ENCODE results near the gene TRPM2. TPM values are rescaled to one million over a fixed set of nuclear protein-coding genes. Genes with fewer than 3 reads are reported as not detected.
"Not testable (repeated sequence)": the region's sequence is repeated elsewhere in the genome, so short reads cannot be mapped to it uniquely, and the experiment has no call there.

Gene TRPM2
- total and polyA plus RNA-seq, 2 of the 4 experiments (the other 2 are of a cell fraction) = not detected

GRCh38 chr21:44416193-44416592, 62.8 kb downstream of the TRPM2 start:
- Histone ChIP-seq H3K27me3 (ENCODE audit: control insufficient read depth, insufficient read depth, low read length) (no peaks in the 10 kb centered on the region), H2AK9ac (replicated peaks; ENCODE audit: low read depth, low read length, poor library complexity) (no peak overlapping the region), H3K14ac (replicated peaks; ENCODE audit: low read depth, low read length) (no peak overlapping the region), H3K4me3 (ENCODE audit: insufficient read depth, low read depth, low read length) (no peak overlapping the region), H2BK5ac (ENCODE audit: low read depth, low read length, poor library complexity, severe bottlenecking) (no peak overlapping the region), H2BK15ac (ENCODE audit: low read depth, low read length) (no peak overlapping the region), H3K9me3 (ENCODE audit: control insufficient read depth, insufficient read depth, low read length) (peaks cover 32% of the 10 kb centered on the region), H3K4ac (ENCODE audit: low read depth, low read length) (no peak overlapping the region), H3K4me1 (ENCODE audit: control insufficient read depth, insufficient read depth, low read length) (no peaks in the 10 kb centered on the region), H4K5ac (ENCODE audit: low read depth, low read length) (no peak overlapping the region), H3K18ac (ENCODE audit: low read depth, low read length) (no peak overlapping the region), H2AK5ac (ENCODE audit: low read depth, low read length) (no peak overlapping the region), H2AFZ (replicated peaks; ENCODE audit: low read length, poor library complexity) (no peak overlapping the region), H3K36me3 (ENCODE audit: control insufficient read depth, insufficient read depth, low read length) (no peaks in the 10 kb centered on the region), H4K91ac (ENCODE audit: insufficient read depth, low read depth, low read length) (no peak overlapping the region), H4K20me1 (ENCODE audit: insufficient read depth, low read length) (no peaks in the 10 kb centered on the region), H2BK120ac (ENCODE audit: low read depth, low read length) (no peak overlapping the region), H3K56ac (ENCODE audit: extremely low read depth, insufficient read depth, low read length) (no peak overlapping the region), H3K9me1 (ENCODE audit: insufficient read depth, low read length) (no peaks in the 10 kb centered on the region), H3K4me2 (ENCODE audit: low read depth, low read length) (no peak overlapping the region), H4K8ac (ENCODE audit: low read depth in 2 of 2, low read length in 2 of 2) (no peak overlapping the region), H3K27ac (ENCODE audit: insufficient read depth, low read length) (no peak overlapping the region), H3K23ac (ENCODE audit: low read depth, low read length) (no peak overlapping the region), H3K9ac (ENCODE audit: low read depth, low read length) (no peak overlapping the region), H2BK20ac (ENCODE audit: low read depth, low read length) (no peak overlapping the region), H3K79me1 (ENCODE audit: low read depth in 1 of 2, low read length in 2 of 2) (no peaks in the 10 kb centered on the region)
- TF ChIP-seq POLR2A (IDR thresholded peaks at IDR 0.05; ENCODE audit: low read depth, low read length) (no peak), CEBPB (IDR thresholded peaks at IDR 0.05; ENCODE audit: low read depth, low read length) (no peak), BHLHE40 (IDR thresholded peaks at IDR 0.05; ENCODE audit: low read depth, low read length) (no peak), CHD1 (IDR thresholded peaks at IDR 0.05; ENCODE audit: low read depth, low read length) (no peak), RCOR1 (IDR thresholded peaks at IDR 0.05; ENCODE audit: insufficient replicate concordance, low read length) (no peak), MAZ (IDR thresholded peaks at IDR 0.05; ENCODE audit: borderline replicate concordance, low read depth, low read length) (no peak)
- ATAC-seq (ENCODE audit: low read depth) = no peak
- WGBS, 2 experiments (ENCODE audit: extremely low coverage in 2 of 2, insufficient read length in 1 of 2) = no CpG with 5 or more reads among the region's 8 CpGs
- in situ Hi-C loops (cut with MboI; ENCODE audit: low sequenced_read_pairs) (no loop called here), intact Hi-C loops (cut with micrococcal nuclease) (no loop called here), dilution Hi-C loops (cut with HindIII; ENCODE audit: low sequenced_read_pairs, unreplicated experiment) (no loop called here)
- DNase-seq = no peak
- ChIA-PET POLR2A (ENCODE audit: unreplicated experiment) (no interaction called here), CTCF (no interaction called here)
- BruUV-seq (replicated peaks) = no TSS peak

GRCh38 chr21:44417621-44418107, 64.2 kb downstream of the TRPM2 start:
- dilution Hi-C loops (cut with HindIII; ENCODE audit: low sequenced_read_pairs, unreplicated experiment); H2BK15ac ChIP-seq (ENCODE audit: low read depth, low read length); H4K5ac ChIP-seq (ENCODE audit: low read depth, low read length); CTCF ChIA-PET; H3K4me1 ChIP-seq (ENCODE audit: control insufficient read depth, insufficient read depth, low read length); H2AK9ac ChIP-seq (replicated peaks; ENCODE audit: low read depth, low read length, poor library complexity); H2BK5ac ChIP-seq (ENCODE audit: low read depth, low read length, poor library complexity, severe bottlenecking); in situ Hi-C loops (cut with MboI; ENCODE audit: low sequenced_read_pairs); POLR2A ChIA-PET (ENCODE audit: unreplicated experiment); H3K18ac ChIP-seq (ENCODE audit: low read depth, low read length); H2BK120ac ChIP-seq (ENCODE audit: low read depth, low read length); H3K14ac ChIP-seq (replicated peaks; ENCODE audit: low read depth, low read length); H2AFZ ChIP-seq (replicated peaks; ENCODE audit: low read length, poor library complexity); H4K20me1 ChIP-seq (ENCODE audit: insufficient read depth, low read length); H3K9me1 ChIP-seq (ENCODE audit: insufficient read depth, low read length); intact Hi-C loops (cut with micrococcal nuclease); H2AK5ac ChIP-seq (ENCODE audit: low read depth, low read length); H3K27ac ChIP-seq (ENCODE audit: insufficient read depth, low read length); H4K8ac ChIP-seq (ENCODE audit: low read depth in 2 of 2, low read length in 2 of 2); ATAC-seq (ENCODE audit: low read depth); H3K4ac ChIP-seq (ENCODE audit: low read depth, low read length); H2BK20ac ChIP-seq (ENCODE audit: low read depth, low read length); DNase-seq; H3K4me2 ChIP-seq (ENCODE audit: low read depth, low read length); H3K9ac ChIP-seq (ENCODE audit: low read depth, low read length); H3K56ac ChIP-seq (ENCODE audit: extremely low read depth, insufficient read depth, low read length); H4K91ac ChIP-seq (ENCODE audit: insufficient read depth, low read depth, low read length); H3K27me3 ChIP-seq (ENCODE audit: control insufficient read depth, insufficient read depth, low read length); H3K4me3 ChIP-seq (ENCODE audit: insufficient read depth, low read depth, low read length); H3K79me1 ChIP-seq (ENCODE audit: low read depth in 1 of 2, low read length in 2 of 2); BruUV-seq (replicated peaks); H3K23ac ChIP-seq (ENCODE audit: low read depth, low read length); H3K36me3 ChIP-seq (ENCODE audit: control insufficient read depth, insufficient read depth, low read length): not testable (repeated sequence)
- WGBS, 2 experiments (ENCODE audit: extremely low coverage in 2 of 2, insufficient read length in 1 of 2) = 100% methylated on average over 8 of the region's 21 CpGs; no CpG with 5 or more reads in 1 of the 2 experiments
- H3K9me3 ChIP-seq (ENCODE audit: control insufficient read depth, insufficient read depth, low read length) = peaks cover 35% of the 10 kb centered on the region

Data from IMR-90 (cell line).